GM10248 (cell line): Measurements from ENCODE around the gene GSE1.

Experiments used
- CTCF ChIA-PET: fragments of 300-600 bp; sonication (Branson Sonifier 250); formaldehyde crosslinking; extraction: SDS; loops from one replicate; lab custom pipeline; 2021; ENCODE audit warnings: antibody characterized with exemption; lab: Yijun Ruan, JAX
- POLR2A ChIA-PET: fragments of 350-650 bp; sonication (Branson Sonifier 250); formaldehyde crosslinking; extraction: SDS; loops from one replicate; lab custom pipeline; 2020; ENCODE audit warnings: antibody characterized with exemption; lab: Yijun Ruan, JAX
- DNase-seq: peaks from one replicate; pipeline ENCODE4 v3.0.0; 2012; ENCODE audit errors: extremely low spot score
- TF ChIP-seq, protein P1 (sequence below): IDR thresholded peaks from 2 replicates; pipeline ENCODE4 v1.5.1; 2012; ENCODE audit warnings: mild to moderate bottlenecking, low read depth; ENCODE audit errors: extremely low read depth, missing control alignments, control extremely low read depth

Gene GSE1

DNA sequence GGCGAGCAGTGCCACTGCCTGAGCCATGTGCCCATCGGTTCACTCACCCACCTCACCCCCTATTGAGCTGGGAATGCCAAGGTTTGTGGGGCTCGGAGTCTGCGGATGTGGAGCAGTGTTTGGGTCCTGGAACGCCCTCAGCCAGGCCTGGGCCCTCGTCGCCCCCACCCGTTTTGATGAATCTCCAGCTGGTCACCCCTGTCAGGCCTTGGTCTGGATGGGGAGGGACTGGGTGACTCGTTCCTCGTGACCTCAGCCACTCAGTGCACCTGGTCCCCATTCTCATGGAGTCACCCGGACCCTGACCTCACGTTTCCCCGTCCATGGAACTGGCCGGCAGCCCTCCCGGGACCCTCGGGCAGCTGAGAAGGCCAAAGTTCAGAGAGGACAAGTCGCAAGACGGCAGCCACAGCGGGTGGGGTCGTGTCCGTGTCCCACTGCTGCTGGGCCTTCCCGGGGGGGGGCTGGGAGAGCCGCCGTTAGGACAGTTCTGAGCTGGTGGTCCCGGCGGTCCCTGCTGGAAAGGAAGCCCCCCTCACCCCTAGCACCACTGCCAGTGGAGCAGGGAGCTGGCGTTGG, 23.2 kb downstream of the GSE1 start:
- no peak for DNase-seq
- ChIA-PET CTCF (interaction anchor here (1.1 to 2.6 kb wide), 2 partner anchors 20 to 25 kb away, joined by 3 to 12 read pairs; no protein-coding TSS in a partner anchor), POLR2A (no interaction called here)
- TF ChIP-seq, protein P1, sequence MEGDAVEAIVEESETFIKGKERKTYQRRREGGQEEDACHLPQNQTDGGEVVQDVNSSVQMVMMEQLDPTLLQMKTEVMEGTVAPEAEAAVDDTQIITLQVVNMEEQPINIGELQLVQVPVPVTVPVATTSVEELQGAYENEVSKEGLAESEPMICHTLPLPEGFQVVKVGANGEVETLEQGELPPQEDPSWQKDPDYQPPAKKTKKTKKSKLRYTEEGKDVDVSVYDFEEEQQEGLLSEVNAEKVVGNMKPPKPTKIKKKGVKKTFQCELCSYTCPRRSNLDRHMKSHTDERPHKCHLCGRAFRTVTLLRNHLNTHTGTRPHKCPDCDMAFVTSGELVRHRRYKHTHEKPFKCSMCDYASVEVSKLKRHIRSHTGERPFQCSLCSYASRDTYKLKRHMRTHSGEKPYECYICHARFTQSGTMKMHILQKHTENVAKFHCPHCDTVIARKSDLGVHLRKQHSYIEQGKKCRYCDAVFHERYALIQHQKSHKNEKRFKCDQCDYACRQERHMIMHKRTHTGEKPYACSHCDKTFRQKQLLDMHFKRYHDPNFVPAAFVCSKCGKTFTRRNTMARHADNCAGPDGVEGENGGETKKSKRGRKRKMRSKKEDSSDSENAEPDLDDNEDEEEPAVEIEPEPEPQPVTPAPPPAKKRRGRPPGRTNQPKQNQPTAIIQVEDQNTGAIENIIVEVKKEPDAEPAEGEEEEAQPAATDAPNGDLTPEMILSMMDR: no peak

DNA sequence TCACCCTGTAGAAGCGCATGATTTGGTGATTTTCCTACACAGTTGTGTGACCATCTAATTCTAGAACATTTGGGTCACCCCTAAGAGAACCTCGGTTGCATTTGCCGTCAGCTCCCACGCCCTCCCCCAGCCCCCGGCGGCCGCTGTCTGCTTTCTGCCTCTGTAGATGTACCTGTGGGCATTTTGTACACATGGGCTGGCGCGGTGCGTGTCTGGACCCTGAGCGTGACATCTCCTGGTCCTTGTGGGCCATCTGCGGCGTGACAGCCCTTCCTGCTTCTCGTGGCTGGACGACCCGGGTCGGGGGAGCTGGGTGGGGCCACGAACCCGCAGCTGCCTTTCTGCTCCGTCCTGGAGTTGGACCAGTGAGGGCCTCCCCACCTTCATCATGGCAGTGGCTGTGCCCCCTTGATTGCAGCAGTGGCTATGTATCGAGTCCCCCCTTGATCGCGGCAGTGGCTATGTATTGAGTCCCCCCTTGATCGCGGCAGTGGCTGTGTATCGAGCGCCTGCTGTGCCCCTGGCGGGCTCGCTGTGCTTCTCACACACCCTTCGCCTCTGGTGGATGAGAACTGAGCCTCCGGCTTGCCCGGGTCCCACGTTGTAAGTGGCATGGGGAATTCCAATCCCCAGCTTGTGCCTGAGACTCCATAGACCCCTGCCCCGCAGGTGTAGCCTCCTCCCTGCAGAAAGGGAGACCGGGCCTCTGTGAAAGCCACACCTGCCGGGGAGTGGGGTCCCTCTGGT, 24.1 kb downstream of the GSE1 start:
- POLR2A ChIA-PET: no interaction called here
- DNase-seq: no peak
- CTCF ChIA-PET: interaction anchor here (0.9 to 2.6 kb wide), 3 partner anchors 13 to 24 kb away, joined by 3 to 12 read pairs (median 3); no protein-coding TSS in a partner anchor
- TF ChIP-seq, protein P1: no peak

DNA sequence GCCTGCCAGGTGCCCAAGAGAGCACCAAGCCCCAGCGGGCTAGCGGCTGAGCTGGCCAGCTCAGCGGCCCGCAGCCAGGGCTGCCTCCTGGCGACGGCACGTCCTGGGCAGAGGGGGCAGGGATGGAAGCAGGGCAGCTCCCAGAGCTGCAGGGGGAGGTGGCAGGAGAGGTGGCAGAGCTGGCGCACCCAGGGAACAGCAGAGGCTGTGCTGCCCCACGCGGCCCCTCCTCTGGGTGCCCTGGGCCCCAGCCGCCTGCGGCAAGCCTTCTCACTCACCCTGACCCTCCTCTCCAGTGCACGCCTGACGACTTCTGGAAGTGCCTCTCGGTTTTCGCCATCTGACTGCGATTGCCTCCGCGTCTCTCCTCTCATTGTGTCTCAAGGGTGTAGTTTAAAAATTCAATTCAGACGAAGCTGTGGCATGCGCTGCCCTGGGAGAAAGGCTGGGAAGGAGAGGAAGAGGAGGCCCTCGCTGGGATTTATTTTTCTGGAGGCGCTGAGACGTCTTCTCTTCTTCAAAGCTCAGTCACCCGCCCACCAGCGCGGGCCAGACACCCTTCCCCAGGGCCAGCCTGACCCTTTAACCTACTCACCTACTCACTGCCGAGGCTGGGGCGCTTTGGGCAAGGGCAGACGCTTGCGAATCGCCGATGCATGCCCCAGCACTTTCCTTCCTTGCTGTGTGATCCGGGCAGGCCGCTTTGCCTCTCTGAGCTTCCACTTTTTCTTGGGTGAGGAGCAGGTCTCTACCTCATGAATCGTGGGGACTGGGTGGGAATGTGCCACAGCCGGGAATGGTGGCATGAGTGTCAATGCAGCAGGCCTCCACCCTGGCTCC, 24.9 kb downstream of the GSE1 start:
- TF ChIP-seq, protein P1: no peak
- ChIA-PET CTCF (interaction anchor here (0.9 to 2.6 kb wide), 2 partner anchors 12 to 22 kb away, joined by 3 to 12 read pairs; no protein-coding TSS in a partner anchor), POLR2A (no interaction called here)
- DNase-seq: no peak

DNA sequence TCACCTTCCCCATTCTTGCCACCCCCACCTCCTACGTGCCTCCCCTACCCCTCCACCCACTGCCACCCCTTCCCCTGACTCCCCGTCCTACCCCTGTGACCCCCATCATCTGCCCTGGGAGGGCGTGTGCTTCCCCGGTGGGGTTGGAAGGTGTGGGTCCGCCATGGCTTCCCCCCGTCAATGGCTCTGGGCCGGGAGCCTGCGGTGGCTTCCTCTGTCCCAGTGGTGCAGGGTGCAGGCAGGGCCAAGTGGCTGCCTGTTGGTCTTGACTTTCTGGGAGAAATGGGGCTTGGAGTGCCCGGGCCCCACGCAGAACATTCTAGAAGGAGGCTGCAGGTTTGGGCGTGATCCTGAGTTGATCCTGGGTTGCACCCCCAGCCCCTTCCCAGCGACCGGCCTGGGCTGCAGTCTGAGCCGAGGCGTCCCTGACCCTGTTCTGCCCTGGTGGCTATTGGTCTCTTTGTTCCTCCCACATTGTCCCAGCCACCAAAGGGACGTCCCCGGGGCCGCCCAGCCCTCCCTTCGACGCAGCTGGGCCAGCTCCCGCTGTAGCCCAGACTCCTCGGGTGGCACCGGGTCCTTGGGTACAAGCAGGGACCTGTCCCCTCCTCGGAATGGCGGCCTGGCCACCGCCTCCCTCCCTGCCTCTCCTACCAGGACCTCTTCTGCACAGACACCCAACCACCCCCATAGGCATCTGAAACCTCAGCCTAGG, 25.7 kb downstream of the GSE1 start:
- TF ChIP-seq, protein P1: no peak
- no peak for DNase-seq
- ChIA-PET CTCF (interaction anchor here (2.6 kb wide), 1 partner anchor 23 kb away, joined by 12 read pairs; no protein-coding TSS in a partner anchor), POLR2A (no interaction called here)

DNA sequence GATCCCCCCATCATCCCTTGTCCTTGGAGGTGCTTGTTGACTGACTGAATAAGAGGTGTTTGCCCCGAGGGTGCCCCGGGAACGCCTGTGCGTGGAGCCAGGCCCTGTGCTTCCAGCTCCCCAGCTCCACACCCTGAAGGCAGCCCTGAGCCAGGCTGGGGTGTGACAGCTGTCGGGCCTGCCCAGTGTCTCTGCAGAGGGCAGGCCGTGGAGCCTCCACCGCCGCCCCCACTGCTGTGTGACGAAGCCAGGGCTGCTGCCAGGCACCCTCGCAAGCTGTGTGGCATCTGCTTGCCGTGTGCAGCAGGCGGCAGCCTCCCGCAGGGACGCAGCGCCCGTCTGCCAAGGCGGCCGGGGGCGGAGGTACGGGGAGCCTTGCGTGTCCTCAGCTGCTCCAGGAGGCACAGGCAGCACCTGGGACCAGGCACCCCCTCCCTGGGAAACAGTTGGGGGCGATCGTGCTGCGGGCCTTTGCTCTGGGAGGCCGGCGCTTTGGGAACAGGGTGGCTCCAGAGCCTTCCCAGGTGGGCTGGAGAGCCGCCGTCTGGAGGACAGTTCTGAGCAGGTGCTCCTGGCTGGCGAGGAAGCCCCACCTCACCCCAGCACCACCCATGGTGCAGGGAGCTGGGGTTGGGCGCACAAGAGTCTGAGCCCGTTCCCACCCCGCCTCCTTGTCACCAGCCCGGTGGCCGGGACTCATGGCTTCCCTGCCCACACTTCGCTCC, 26.6 kb downstream of the GSE1 start:
- DNase-seq: no peak
- CTCF ChIA-PET: no interaction called here
- POLR2A ChIA-PET: no interaction called here
- TF ChIP-seq, protein P1: no peak

DNA sequence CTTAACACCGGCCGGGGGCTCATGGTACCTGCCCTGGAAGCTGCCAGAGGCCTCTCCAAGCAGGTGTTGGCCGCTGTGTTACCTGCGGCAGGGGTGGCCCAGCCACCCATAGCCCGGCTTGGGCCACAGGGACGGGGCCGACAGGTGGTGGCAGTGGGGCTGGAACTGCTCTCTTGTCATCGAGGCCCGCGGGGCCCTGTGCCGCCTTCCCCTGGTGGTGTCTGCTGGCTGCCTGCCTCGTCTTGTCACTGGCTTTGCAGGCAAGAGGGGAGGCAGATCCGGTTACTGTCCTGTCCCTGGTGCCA, 27.1 kb downstream of the GSE1 start:
- CTCF ChIA-PET: interaction anchor here (1.5 to 1.9 kb wide), 2 partner anchors 19 to 24 kb away, joined by 3 to 7 read pairs; no protein-coding TSS in a partner anchor
- TF ChIP-seq, protein P1: no peak
- POLR2A ChIA-PET: no interaction called here
- no peak for DNase-seq
